GM12892 (cell line): ENCODE measurements around the gene LCE7A.

ENCODE experiments used
- POLR2A ChIP-seq: IDR thresholded peaks from 2 replicates; pipeline ENCODE4 v1.6.1; 2011; ENCODE audit warnings: low read depth, low read length, control low read depth
- POLR2AphosphoS5 ChIP-seq: IDR thresholded peaks from 2 replicates; pipeline ENCODE4 v1.6.1; 2011; ENCODE audit warnings: low read depth, low read length, control low read depth

- no peak for TF ChIP-seq POLR2A
- no peak for TF ChIP-seq POLR2AphosphoS5
Measured at GRCh38 chr1:152855661-152856060, 4.1 kb upstream of the LCE7A start.
